HG02884 (cell line): ENCODE measurements around the gene ACLY.
"Not testable (repeated sequence)": the region's sequence is repeated elsewhere in the genome, so short reads cannot be mapped to it uniquely, and the experiment has no call there.

ENCODE experiments used
- ATAC-seq: cut with Tn5 transposase; IDR thresholded peaks from one replicate; pipeline ENCODE4 v1.9.1; 2021; ENCODE audit warnings: mild to moderate bottlenecking, moderate library complexity; ENCODE audit not compliant: unreplicated experiment

Gene ACLY

DNA sequence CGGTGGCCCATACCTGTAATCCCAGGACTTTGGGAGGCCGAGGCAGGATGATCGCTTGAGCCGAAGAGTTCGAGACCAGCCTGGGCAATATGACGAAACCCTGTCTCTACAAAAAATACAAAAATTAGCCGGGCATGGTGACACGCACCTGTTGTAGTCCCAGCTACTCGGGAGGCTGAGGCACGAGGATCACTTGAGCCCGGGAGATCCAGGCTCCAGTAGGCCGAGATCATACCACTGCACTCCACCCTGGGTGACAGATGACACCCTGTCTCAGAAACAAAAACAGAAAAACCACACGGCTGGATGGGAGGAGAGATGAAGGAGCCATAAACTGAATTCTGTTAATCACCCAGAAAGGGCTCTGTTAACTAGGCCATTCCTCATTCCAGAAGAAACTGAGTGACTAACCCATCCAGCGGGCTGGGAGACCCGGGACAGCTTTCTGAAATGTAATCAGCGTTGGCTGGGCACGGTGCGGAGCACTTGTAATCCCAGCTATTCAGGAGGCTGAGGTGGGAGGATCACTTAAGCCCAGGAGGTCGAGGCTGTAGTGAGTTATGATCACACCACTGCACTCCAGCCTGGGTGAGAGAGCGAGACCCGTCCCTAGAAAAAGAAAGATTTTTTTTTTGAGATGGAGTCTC, 82.1 kb downstream of the ACLY start:
- no peak for ATAC-seq

DNA sequence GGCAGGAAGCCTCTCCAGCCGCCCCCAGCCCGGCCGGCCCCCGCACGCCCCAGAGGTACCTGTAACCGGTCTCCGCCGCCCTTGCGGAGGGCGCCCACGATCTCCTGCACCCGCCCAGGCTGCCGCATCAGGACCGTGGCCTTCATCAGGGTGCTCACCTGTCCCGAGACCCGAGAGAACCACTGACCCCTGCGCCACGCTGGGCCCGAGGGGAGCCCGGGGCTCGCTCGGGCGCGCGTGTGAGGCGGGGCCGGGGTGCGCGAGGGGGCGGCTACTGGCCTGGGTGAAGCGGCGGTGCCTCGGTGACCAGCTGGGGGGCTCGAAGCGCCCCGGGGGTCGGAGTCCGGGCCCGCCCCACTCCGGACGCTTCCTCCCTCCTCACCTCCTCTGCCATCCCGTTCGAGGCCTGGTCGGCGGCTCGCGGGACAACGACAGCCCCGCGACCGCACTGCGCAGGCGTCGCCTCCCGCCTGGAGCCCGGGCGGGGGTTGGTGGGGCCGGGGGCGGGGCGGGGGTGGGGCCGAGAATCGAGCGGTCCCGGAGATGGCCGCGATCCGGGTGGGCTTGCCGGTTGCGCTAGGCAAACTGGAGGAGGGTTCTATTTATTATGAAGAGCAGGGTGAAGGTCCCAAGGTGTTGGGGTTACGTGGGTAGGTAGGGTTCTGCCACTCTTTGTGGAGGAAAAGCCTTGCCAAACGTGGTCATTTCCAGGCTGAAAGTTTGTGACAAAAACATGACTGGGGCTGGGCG, 82.8 kb downstream of the ACLY start, which contains the start of gene NT5C3B:
Gene NT5C3B (minus strand): TSS at position 433 of the 750 bp plus-strand sequence. CDS start 39 bp downstream, at position 394.
- peak; percentile 43 for ATAC-seq

DNA sequence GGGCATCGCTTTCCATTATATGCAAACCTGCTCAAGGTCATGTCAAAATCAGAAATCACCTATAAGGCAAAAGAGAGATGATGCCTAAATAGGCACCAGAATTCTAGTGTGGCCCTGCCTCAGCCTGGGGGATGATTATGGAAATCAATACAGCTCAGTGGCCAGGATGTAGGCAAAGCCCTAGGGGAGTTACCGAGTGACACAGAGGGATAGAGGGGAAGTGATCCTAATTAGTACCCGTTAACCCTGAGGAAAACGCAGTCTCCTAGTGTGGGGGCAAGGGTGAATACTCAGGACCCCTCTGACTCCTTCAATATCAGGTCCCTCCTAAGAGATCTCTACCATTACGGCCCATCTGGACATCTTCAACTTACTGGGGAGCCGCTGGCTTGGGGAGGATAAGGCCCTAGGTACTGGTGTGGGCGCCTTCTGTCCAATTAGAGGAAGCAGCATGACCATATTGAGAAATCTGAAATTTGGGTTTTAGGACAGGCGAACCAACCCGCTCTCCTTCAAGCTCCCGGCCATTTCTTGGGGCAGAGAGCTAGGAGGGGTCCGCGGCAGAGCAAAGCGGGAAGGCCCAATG, 83.4 kb downstream of the ACLY start:
- peak; percentile 25 for ATAC-seq

GRCh38 chr17:41829961-41830360, 88.8 kb downstream of the ACLY start:
- ATAC-seq, result not testable (repeated sequence)

- ATAC-seq, result no peak
These were observed 93.4 kb downstream of the ACLY start for GRCh38 chr17:41825175-41825845.

- no peak for ATAC-seq
These were observed 94.7 kb downstream of the ACLY start for GRCh38 chr17:41824086-41824485.

DNA sequence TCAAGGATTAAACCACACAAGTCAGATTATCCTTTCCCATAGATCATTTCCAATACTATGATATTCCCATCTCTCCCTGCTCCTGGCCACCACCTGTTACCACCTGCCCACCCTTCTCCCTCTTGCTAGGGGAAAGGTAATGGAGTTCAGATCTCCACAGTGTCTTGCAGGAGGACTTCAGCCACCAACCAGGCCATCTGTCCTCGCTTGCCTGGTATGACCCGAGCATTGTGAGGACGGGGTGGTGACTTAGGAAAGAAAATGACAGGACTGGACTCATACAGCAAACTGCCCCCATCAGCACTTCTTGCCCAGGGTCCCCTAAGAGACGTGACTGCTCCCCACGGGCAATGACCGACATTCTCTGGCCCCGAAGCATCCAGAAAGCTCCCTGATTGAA, 95.2 kb downstream of the ACLY start:
- ATAC-seq, result no peak

- ATAC-seq, result no peak
These were observed 95.6 kb downstream of the ACLY start for GRCh38 chr17:41823141-41823524.

- no peak for ATAC-seq
These were observed 96.3 kb downstream of the ACLY start for GRCh38 chr17:41822216-41823140.

DNA sequence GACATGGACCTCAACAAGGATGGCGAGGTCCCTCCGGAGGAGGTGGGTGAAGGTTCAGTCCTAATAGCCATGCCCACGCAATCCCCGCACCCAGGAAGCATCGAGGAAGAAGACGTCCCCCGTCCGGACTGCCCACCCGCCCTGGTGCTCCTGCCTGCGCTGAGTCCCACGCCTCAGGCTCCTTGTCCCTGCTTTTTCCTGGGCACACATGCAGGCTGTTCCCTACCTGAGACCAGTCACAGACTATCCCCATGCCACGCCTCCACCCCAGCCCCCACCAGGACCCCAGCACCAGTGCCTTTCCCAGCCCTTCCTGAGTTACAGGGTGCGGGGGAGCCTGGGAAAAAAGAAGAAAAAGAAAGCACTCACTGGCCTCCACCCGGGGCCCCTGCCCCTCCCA, 97.0 kb downstream of the ACLY start:
- ATAC-seq, result no peak

DNA sequence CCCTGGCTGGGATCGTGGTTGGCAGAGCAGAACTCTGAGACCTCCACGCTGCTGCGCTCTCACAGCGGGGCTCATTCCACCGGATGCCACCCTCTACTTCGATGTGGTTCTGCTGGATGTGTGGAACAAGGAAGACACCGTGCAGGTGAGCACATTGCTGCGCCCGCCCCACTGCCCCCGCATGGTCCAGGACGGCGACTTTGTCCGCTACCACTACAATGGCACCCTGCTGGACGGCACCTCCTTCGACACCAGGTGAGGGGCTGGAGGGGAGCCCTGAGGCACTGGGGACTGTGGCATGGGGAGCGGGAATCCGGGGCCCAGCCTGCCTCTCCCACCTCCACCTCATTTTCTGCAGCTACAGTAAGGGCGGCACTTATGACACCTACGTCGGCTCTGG, 100.7 kb downstream of the ACLY start:
- ATAC-seq, result no peak
